MM.1S (cell line): ENCODE data around the gene ACER1.

Experiments
- DNase-seq: peaks from one replicate; pipeline ENCODE4 v3.0.0-alpha.2; 2015
- H2AFZ ChIP-seq: fragments of 300-600 bp; sonication (generic); 2 replicates; pipeline ENCODE4 v1.6.0; 2016; ENCODE audit warnings: antibody characterized with exemption, low read length
- H3F3A ChIP-seq: fragments of 300-600 bp; sonication (generic); 2 replicates; pipeline ENCODE4 v1.6.1; 2016; ENCODE audit warnings: mild to moderate bottlenecking, antibody characterized with exemption, low read length, moderate library complexity, mixed read lengths; ENCODE audit not compliant: insufficient read depth
- H3K27ac ChIP-seq: fragments of 300-600 bp; sonication (generic); 2 replicates; pipeline ENCODE4 v1.5.1; 2016; ENCODE audit warnings: mild to moderate bottlenecking, low read length
- H3K27me3 ChIP-seq: fragments of 300-600 bp; sonication (generic); replicated peaks from 2 replicates; pipeline ENCODE4 v1.6.0; 2016; ENCODE audit warnings: low read length; ENCODE audit not compliant: insufficient read depth
- H3K36me3 ChIP-seq: fragments of 300-600 bp; sonication (generic); replicated peaks from 2 replicates; pipeline ENCODE4 v1.6.1; 2016; ENCODE audit warnings: mild to moderate bottlenecking, low read length, mixed read lengths; ENCODE audit not compliant: insufficient read depth
- H3K4me1 ChIP-seq: fragments of 300-600 bp; sonication (generic); 2 replicates; pipeline ENCODE4 v1.6.1; 2016; ENCODE audit warnings: low read length, mixed read lengths
- H3K4me2 ChIP-seq: fragments of 300-600 bp; sonication (generic); 2 replicates; pipeline ENCODE4 v1.6.0; 2016; ENCODE audit warnings: low read depth, low read length
- H3K4me3 ChIP-seq: fragments of 300-600 bp; sonication (generic); 2 replicates; pipeline ENCODE4 v1.5.1; 2016; ENCODE audit warnings: low read length, mixed read lengths
- H3K79me2 ChIP-seq: fragments of 300-600 bp; sonication (generic); 2 replicates; pipeline ENCODE4 v1.6.1; 2016; ENCODE audit warnings: mixed run types, low read length, mixed read lengths
- H3K9ac ChIP-seq: fragments of 300-600 bp; sonication (generic); 2 replicates; pipeline ENCODE4 v1.6.1; 2016; ENCODE audit warnings: low read length, mixed read lengths
- H3K9me2 ChIP-seq: fragments of 300-600 bp; sonication (generic); replicated peaks from 2 replicates; pipeline ENCODE4 v1.6.1; 2016; ENCODE audit warnings: mild to moderate bottlenecking, low read length, mixed read lengths; ENCODE audit not compliant: insufficient read depth
- H3K9me3 ChIP-seq: fragments of 300-600 bp; sonication (generic); replicated peaks from 2 replicates; pipeline ENCODE4 v1.6.1; 2016; ENCODE audit warnings: mild to moderate bottlenecking, low read length, mixed read lengths; ENCODE audit not compliant: insufficient read depth
- H4K20me1 ChIP-seq: fragments of 300-600 bp; sonication (generic); 2 replicates; pipeline ENCODE4 v1.6.1; 2016; ENCODE audit warnings: mild to moderate bottlenecking, low read length, moderate library complexity, mixed read lengths; ENCODE audit not compliant: insufficient read depth
- EZH2 ChIP-seq: fragments of 300-600 bp; sonication (generic); optimal IDR thresholded peaks from 2 replicates; pipeline ENCODE3; 2017; ENCODE audit warnings: low read depth, mild to moderate bottlenecking, antibody characterized with exemption, low read length, mixed read lengths
- EZH2phosphoT487 ChIP-seq: fragments of 300-600 bp; sonication (generic); IDR thresholded peaks from 2 replicates; pipeline ENCODE4 v1.6.1; 2018; ENCODE audit warnings: antibody characterized with exemption, low read length
- TF ChIP-seq, protein P1 (sequence below): fragments of 300-600 bp; sonication (generic); IDR thresholded peaks from 2 replicates; pipeline ENCODE4 v1.5.1; 2016; ENCODE audit warnings: antibody characterized with exemption, low read length, mixed read lengths

Gene ACER1

DNA sequence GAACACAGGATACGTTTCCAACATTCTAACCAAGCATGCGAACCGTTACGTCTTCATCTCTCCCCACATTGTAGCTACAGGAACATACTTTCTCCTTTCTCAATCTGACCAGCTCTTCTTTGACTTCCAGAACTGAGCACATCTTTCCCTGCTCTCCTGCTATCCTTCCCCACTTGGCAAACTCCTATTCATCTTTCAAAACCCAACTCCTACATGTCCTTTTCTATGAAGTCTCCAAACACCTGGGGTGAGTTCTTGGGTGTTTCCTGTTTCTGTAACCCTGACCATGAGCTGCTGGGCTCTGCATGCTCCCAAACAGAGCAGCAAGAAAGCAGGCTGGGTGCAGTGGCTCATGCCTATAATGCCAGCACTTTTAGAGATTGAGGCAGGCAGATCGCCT lies 6.6 kb downstream of the ACER1 start:
- Histone ChIP-seq H3K9me2 (no peaks in the 10 kb centered on the region), H3K27me3 (peaks cover 75% of the 10 kb centered on the region), H2AFZ (no peak overlapping the region), H3K4me1 (no peaks in the 10 kb centered on the region), H3K27ac (no peak overlapping the region), H3K36me3 (no peaks in the 10 kb centered on the region), H3K9me3 (no peaks in the 10 kb centered on the region), H3K9ac (no peak overlapping the region), H3K4me3 (no peak overlapping the region), H3K4me2 (no peak overlapping the region), H4K20me1 (no peaks in the 10 kb centered on the region), H3K79me2 (no peaks in the 10 kb centered on the region), H3F3A (no peaks in the 10 kb centered on the region)
- DNase-seq, result no peak
- TF ChIP-seq EZH2phosphoT487 (no peak), EZH2 (no peak)
- TF ChIP-seq, protein P1, sequence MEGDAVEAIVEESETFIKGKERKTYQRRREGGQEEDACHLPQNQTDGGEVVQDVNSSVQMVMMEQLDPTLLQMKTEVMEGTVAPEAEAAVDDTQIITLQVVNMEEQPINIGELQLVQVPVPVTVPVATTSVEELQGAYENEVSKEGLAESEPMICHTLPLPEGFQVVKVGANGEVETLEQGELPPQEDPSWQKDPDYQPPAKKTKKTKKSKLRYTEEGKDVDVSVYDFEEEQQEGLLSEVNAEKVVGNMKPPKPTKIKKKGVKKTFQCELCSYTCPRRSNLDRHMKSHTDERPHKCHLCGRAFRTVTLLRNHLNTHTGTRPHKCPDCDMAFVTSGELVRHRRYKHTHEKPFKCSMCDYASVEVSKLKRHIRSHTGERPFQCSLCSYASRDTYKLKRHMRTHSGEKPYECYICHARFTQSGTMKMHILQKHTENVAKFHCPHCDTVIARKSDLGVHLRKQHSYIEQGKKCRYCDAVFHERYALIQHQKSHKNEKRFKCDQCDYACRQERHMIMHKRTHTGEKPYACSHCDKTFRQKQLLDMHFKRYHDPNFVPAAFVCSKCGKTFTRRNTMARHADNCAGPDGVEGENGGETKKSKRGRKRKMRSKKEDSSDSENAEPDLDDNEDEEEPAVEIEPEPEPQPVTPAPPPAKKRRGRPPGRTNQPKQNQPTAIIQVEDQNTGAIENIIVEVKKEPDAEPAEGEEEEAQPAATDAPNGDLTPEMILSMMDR, result no peak

DNA sequence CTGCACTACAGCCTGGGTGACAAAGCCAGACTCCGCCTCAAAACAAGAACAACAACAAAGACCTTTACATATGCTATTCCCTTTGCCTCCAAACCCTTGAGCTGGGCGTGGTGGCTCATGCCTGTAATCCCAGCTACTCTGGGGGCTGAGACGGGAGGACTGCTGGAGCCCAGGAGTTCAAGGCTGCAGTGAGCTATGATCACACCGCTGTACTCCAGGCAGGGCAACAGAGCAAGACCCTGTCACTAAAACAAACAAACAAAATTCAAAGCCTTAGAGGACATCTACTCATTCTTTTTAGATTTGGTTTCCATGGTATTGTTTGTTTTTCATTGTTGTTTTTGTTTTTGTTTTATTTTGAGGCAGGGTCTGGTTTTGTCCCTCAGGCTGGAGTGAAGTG lies 7.8 kb downstream of the ACER1 start:
- TF ChIP-seq EZH2, result no peak
- TF ChIP-seq EZH2phosphoT487, result no peak
- TF ChIP-seq, protein P1, result no peak
- Histone ChIP-seq H3K4me1 (no peaks in the 10 kb centered on the region), H3F3A (no peaks in the 10 kb centered on the region), H3K4me2 (no peak overlapping the region), H4K20me1 (no peaks in the 10 kb centered on the region), H3K27ac (no peak overlapping the region), H3K36me3 (no peaks in the 10 kb centered on the region), H3K9me3 (no peaks in the 10 kb centered on the region), H3K4me3 (no peak overlapping the region), H3K27me3 (peaks cover 75% of the 10 kb centered on the region), H3K9ac (no peak overlapping the region), H3K79me2 (no peaks in the 10 kb centered on the region), H2AFZ (no peak overlapping the region), H3K9me2 (no peaks in the 10 kb centered on the region)
- DNase-seq, result no peak

DNA sequence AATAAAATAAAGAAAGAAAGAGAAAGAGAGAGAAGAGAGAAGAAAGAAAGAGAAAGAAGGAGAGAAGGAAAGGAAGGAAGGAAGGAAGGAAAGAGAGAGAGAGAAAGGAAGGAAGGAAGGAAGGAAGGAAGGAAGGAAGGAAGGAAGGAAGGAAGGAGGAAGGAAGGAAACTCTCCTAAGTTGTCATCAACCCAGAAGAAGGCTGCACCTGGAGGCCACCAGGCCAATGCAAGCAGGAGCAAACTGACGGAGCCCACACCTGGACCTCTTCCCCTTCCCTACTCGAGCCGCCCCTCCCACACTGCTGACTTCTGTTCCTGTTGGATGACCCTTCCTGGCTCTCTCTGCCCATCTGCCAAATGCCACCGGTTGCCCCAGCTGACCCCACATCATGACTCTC lies 8.7 kb downstream of the ACER1 start:
- Histone ChIP-seq H3K9ac (no peak overlapping the region), H3K9me2 (no peaks in the 10 kb centered on the region), H3K9me3 (no peaks in the 10 kb centered on the region), H3K4me2 (no peak overlapping the region), H3K27me3 (peaks cover 78% of the 10 kb centered on the region), H3K4me1 (no peaks in the 10 kb centered on the region), H3K79me2 (no peaks in the 10 kb centered on the region), H3F3A (no peaks in the 10 kb centered on the region), H3K4me3 (no peak overlapping the region), H3K27ac (no peak overlapping the region), H2AFZ (no peak overlapping the region), H3K36me3 (no peaks in the 10 kb centered on the region), H4K20me1 (no peaks in the 10 kb centered on the region)
- TF ChIP-seq, protein P1, result no peak
- no peak for TF ChIP-seq EZH2
- no peak for TF ChIP-seq EZH2phosphoT487
- no peak for DNase-seq
